ES-I3 (cell line): Measurements from ENCODE around the gene JAG2.

Experiments used
- H3K36me3 ChIP-seq: 2 replicates; pipeline ENCODE4 v1.6.1; 2013; ENCODE audit warnings: mild to moderate bottlenecking, low read length, control low read depth, moderate library complexity; ENCODE audit not compliant: insufficient read depth
- H3K4me1 ChIP-seq: 2 replicates; pipeline ENCODE4 v1.6.1; 2013; ENCODE audit warnings: mild to moderate bottlenecking, control low read depth, low read length; ENCODE audit not compliant: insufficient read depth
- H3K9ac ChIP-seq: 2 replicates; pipeline ENCODE4 v1.6.1; 2013; ENCODE audit warnings: low read depth, mild to moderate bottlenecking, low read length, moderate library complexity
- H3K9me3 ChIP-seq: 2 replicates; pipeline ENCODE4 v1.6.1; 2013; ENCODE audit warnings: mild to moderate bottlenecking, low read length, moderate library complexity; ENCODE audit not compliant: control insufficient read depth, insufficient read depth

The JAG2 gene

GRCh38 chr14:105150368-105151083 lies 18.1 kb downstream of the JAG2 start:
- no peaks in the 10 kb centered on the region for H3K4me1 ChIP-seq
- H3K9me3 ChIP-seq, result no peaks in the 10 kb centered on the region
- no peaks in the 10 kb centered on the region for H3K36me3 ChIP-seq
- H3K9ac ChIP-seq, result no peak overlapping the region

- no peaks in the 10 kb centered on the region for H3K36me3 ChIP-seq
- H3K4me1 ChIP-seq, result no peaks in the 10 kb centered on the region
- H3K9ac ChIP-seq, result no peak overlapping the region
- H3K9me3 ChIP-seq, result no peaks in the 10 kb centered on the region
Measured at GRCh38 chr14:105150026-105150367, 18.6 kb downstream of the JAG2 start.

GRCh38 chr14:105149146-105149781 lies 19.3 kb downstream of the JAG2 start:
- H3K9ac ChIP-seq, result no peak overlapping the region
- no peaks in the 10 kb centered on the region for H3K4me1 ChIP-seq
- no peaks in the 10 kb centered on the region for H3K9me3 ChIP-seq
- H3K36me3 ChIP-seq, result no peaks in the 10 kb centered on the region

- Histone ChIP-seq H3K9me3 (no peaks in the 10 kb centered on the region), H3K9ac (no peak overlapping the region), H3K36me3 (no peaks in the 10 kb centered on the region), H3K4me1 (no peaks in the 10 kb centered on the region)
Measured at GRCh38 chr14:105148604-105149145, 19.9 kb downstream of the JAG2 start.

- Histone ChIP-seq H3K9ac (no peak overlapping the region), H3K4me1 (no peaks in the 10 kb centered on the region), H3K36me3 (no peaks in the 10 kb centered on the region), H3K9me3 (no peaks in the 10 kb centered on the region)
Measured at GRCh38 chr14:105147671-105148603, 20.6 kb downstream of the JAG2 start.

- H3K4me1 ChIP-seq, result no peaks in the 10 kb centered on the region
- no peak overlapping the region for H3K9ac ChIP-seq
- no peaks in the 10 kb centered on the region for H3K9me3 ChIP-seq
- no peaks in the 10 kb centered on the region for H3K36me3 ChIP-seq
Measured at GRCh38 chr14:105146976-105147635, 21.5 kb downstream of the JAG2 start.

GRCh38 chr14:105146181-105146975 lies 22.2 kb downstream of the JAG2 start:
- no peaks in the 10 kb centered on the region for H3K4me1 ChIP-seq
- no peaks in the 10 kb centered on the region for H3K9me3 ChIP-seq
- no peaks in the 10 kb centered on the region for H3K36me3 ChIP-seq
- no peak overlapping the region for H3K9ac ChIP-seq

- Histone ChIP-seq H3K9me3 (no peaks in the 10 kb centered on the region), H3K36me3 (no peaks in the 10 kb centered on the region), H3K9ac (no peak overlapping the region), H3K4me1 (no peaks in the 10 kb centered on the region)
Measured at GRCh38 chr14:105145381-105146180, 23.0 kb downstream of the JAG2 start.

GRCh38 chr14:105144666-105145380 lies 23.8 kb downstream of the JAG2 start:
- no peaks in the 10 kb centered on the region for H3K4me1 ChIP-seq
- H3K9me3 ChIP-seq, result no peaks in the 10 kb centered on the region
- no peak overlapping the region for H3K9ac ChIP-seq
- H3K36me3 ChIP-seq, result no peaks in the 10 kb centered on the region

GRCh38 chr14:105144026-105144665 lies 24.4 kb downstream of the JAG2 start:
- Histone ChIP-seq H3K9me3 (no peaks in the 10 kb centered on the region), H3K9ac (no peak overlapping the region), H3K4me1 (no peaks in the 10 kb centered on the region), H3K36me3 (no peaks in the 10 kb centered on the region)

GRCh38 chr14:105143451-105144025 lies 25.0 kb downstream of the JAG2 start:
- no peaks in the 10 kb centered on the region for H3K4me1 ChIP-seq
- H3K9ac ChIP-seq, result no peak overlapping the region
- H3K9me3 ChIP-seq, result no peaks in the 10 kb centered on the region
- no peaks in the 10 kb centered on the region for H3K36me3 ChIP-seq
